ENCODE data around the gene RABEP2. TPM values are rescaled to one million over a fixed set of nuclear protein-coding genes. Genes with fewer than 3 reads are reported as not detected.

Gene RABEP2
- total and polyA plus RNA-seq, 2 experiments from 2014 or later = 11.8 to 27.2 TPM

DNA sequence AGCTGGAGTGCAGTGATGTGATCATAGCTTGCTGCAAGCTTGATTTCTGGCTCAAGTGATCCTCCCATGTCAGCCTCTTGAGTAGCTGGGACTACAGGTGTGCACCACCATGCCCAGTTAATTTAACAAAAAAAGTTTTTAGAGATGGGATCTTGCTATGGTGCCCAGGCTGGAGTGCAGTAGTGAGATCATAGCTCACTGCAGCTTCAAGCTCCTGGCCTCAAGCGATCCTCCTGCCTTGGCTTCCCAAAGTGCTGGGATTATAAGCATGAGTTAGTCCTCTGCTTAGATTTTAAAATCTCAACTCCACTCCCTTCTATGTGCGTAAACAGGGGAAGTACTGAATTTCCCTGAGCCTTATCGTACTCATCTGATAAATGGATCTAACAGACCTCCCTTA, 6.3 kb downstream of the RABEP2 start:
- no peak overlapping the region for H3K4me3 ChIP-seq
- no peaks in the 10 kb centered on the region; the same call in 1 of the 2 replicates for H4K20me1 ChIP-seq (replicated peaks; ENCODE audit: insufficient read depth)
- H3K27me3 ChIP-seq (ENCODE audit: insufficient read depth) = no peaks in the 10 kb centered on the region
- H3F3A ChIP-seq (replicated peaks; ENCODE audit: low read depth) = peaks cover 3% of the 10 kb centered on the region; the same call in 1 of the 2 replicates
- H2AFZ ChIP-seq = no peak overlapping the region
- H3K4me3 Mint-ChIP-seq = no peak overlapping the region
- no peak overlapping the region for H3K27ac Mint-ChIP-seq
- no peaks in the 10 kb centered on the region; the same call in 2 of the 3 replicates for H3K9me3 Mint-ChIP-seq
- no peak for ATAC-seq
- H3K27me3 Mint-ChIP-seq (ENCODE audit: insufficient read depth, low read depth, poor library complexity) = peaks cover 9% of the 10 kb centered on the region
- H3K36me3 ChIP-seq (ENCODE audit: insufficient read depth) = 0 out of 2 replicates have a peak, but pooled peaks cover 4% of the 10 kb centered on the region
- no peaks in the 10 kb centered on the region for H3K9me2 ChIP-seq (ENCODE audit: insufficient read depth)
- H3K79me2 ChIP-seq (replicated peaks; ENCODE audit: insufficient read depth) = 0 out of 2 replicates have a peak, but pooled peaks cover 4% of the 10 kb centered on the region
- no peak for DNase-seq (ENCODE audit: low spot score)
- H3K27ac ChIP-seq (ENCODE audit: low read depth) = no peak overlapping the region
- H3K36me3 Mint-ChIP-seq (ENCODE audit: low read depth) = peaks cover 33% of the 10 kb centered on the region
- H3K4me1 ChIP-seq (ENCODE audit: insufficient read depth) = peaks cover 7% of the 10 kb centered on the region
- H3K4me2 ChIP-seq = no peak overlapping the region
- H3K4me1 Mint-ChIP-seq = peaks cover 4% of the 10 kb centered on the region
- TF ChIP-seq ZNF114 (CRISPR knock-in tag; IDR thresholded peaks at IDR 0.05) = no peak
- TF ChIP-seq JUNB (IDR thresholded peaks at IDR 0.05; ENCODE audit: unreplicated experiment) = no peak
- TF ChIP-seq STAT1 (IDR thresholded peaks at IDR 0.05; ENCODE audit: unreplicated experiment) = no peak
- TF ChIP-seq EZH2phosphoT487 (IDR thresholded peaks at IDR 0.05; ENCODE audit: unreplicated experiment) = no peak
- no peak for TF ChIP-seq NANOG (IDR thresholded peaks at IDR 0.05; ENCODE audit: borderline replicate concordance)

- H3K4me3 Mint-ChIP-seq = no peak overlapping the region; the same call in 2 of the 3 replicates
- H3K27ac Mint-ChIP-seq = no peak overlapping the region
- no peaks in the 10 kb centered on the region for H3F3A ChIP-seq (replicated peaks; ENCODE audit: low read depth)
- H3K36me3 ChIP-seq (ENCODE audit: insufficient read depth) = 0 out of 2 replicates have a peak, but pooled peaks cover 4% of the 10 kb centered on the region
- DNase-seq (ENCODE audit: low spot score) = no peak
- ATAC-seq = no peak
- no peak overlapping the region for H3K4me3 ChIP-seq
- H2AFZ ChIP-seq = no peak overlapping the region
- H3K27ac ChIP-seq (ENCODE audit: low read depth) = no peak overlapping the region
- H3K27me3 ChIP-seq (ENCODE audit: insufficient read depth) = no peaks in the 10 kb centered on the region
- H3K27me3 Mint-ChIP-seq (ENCODE audit: insufficient read depth, low read depth, poor library complexity) = peaks cover 5% of the 10 kb centered on the region
- H4K20me1 ChIP-seq (replicated peaks; ENCODE audit: insufficient read depth) = no peaks in the 10 kb centered on the region; the same call in 1 of the 2 replicates
- H3K9me3 Mint-ChIP-seq = no peaks in the 10 kb centered on the region
- peaks cover 37% of the 10 kb centered on the region for H3K36me3 Mint-ChIP-seq (ENCODE audit: low read depth)
- no peaks in the 10 kb centered on the region; the same call in 2 of the 3 replicates for H3K4me1 Mint-ChIP-seq
- no peak overlapping the region for H3K4me2 ChIP-seq
- no peaks in the 10 kb centered on the region for H3K4me1 ChIP-seq (ENCODE audit: insufficient read depth)
- no peaks in the 10 kb centered on the region for H3K9me2 ChIP-seq (ENCODE audit: insufficient read depth)
- no peaks in the 10 kb centered on the region for H3K79me2 ChIP-seq (replicated peaks; ENCODE audit: insufficient read depth)
- TF ChIP-seq POLR2AphosphoS5 (IDR thresholded peaks at IDR 0.05; ENCODE audit: low read depth) = no peak
- TF ChIP-seq EZH2 (IDR thresholded peaks at IDR 0.05; ENCODE audit: low read depth, unreplicated experiment) = no peak
- TF ChIP-seq, protein P1, sequence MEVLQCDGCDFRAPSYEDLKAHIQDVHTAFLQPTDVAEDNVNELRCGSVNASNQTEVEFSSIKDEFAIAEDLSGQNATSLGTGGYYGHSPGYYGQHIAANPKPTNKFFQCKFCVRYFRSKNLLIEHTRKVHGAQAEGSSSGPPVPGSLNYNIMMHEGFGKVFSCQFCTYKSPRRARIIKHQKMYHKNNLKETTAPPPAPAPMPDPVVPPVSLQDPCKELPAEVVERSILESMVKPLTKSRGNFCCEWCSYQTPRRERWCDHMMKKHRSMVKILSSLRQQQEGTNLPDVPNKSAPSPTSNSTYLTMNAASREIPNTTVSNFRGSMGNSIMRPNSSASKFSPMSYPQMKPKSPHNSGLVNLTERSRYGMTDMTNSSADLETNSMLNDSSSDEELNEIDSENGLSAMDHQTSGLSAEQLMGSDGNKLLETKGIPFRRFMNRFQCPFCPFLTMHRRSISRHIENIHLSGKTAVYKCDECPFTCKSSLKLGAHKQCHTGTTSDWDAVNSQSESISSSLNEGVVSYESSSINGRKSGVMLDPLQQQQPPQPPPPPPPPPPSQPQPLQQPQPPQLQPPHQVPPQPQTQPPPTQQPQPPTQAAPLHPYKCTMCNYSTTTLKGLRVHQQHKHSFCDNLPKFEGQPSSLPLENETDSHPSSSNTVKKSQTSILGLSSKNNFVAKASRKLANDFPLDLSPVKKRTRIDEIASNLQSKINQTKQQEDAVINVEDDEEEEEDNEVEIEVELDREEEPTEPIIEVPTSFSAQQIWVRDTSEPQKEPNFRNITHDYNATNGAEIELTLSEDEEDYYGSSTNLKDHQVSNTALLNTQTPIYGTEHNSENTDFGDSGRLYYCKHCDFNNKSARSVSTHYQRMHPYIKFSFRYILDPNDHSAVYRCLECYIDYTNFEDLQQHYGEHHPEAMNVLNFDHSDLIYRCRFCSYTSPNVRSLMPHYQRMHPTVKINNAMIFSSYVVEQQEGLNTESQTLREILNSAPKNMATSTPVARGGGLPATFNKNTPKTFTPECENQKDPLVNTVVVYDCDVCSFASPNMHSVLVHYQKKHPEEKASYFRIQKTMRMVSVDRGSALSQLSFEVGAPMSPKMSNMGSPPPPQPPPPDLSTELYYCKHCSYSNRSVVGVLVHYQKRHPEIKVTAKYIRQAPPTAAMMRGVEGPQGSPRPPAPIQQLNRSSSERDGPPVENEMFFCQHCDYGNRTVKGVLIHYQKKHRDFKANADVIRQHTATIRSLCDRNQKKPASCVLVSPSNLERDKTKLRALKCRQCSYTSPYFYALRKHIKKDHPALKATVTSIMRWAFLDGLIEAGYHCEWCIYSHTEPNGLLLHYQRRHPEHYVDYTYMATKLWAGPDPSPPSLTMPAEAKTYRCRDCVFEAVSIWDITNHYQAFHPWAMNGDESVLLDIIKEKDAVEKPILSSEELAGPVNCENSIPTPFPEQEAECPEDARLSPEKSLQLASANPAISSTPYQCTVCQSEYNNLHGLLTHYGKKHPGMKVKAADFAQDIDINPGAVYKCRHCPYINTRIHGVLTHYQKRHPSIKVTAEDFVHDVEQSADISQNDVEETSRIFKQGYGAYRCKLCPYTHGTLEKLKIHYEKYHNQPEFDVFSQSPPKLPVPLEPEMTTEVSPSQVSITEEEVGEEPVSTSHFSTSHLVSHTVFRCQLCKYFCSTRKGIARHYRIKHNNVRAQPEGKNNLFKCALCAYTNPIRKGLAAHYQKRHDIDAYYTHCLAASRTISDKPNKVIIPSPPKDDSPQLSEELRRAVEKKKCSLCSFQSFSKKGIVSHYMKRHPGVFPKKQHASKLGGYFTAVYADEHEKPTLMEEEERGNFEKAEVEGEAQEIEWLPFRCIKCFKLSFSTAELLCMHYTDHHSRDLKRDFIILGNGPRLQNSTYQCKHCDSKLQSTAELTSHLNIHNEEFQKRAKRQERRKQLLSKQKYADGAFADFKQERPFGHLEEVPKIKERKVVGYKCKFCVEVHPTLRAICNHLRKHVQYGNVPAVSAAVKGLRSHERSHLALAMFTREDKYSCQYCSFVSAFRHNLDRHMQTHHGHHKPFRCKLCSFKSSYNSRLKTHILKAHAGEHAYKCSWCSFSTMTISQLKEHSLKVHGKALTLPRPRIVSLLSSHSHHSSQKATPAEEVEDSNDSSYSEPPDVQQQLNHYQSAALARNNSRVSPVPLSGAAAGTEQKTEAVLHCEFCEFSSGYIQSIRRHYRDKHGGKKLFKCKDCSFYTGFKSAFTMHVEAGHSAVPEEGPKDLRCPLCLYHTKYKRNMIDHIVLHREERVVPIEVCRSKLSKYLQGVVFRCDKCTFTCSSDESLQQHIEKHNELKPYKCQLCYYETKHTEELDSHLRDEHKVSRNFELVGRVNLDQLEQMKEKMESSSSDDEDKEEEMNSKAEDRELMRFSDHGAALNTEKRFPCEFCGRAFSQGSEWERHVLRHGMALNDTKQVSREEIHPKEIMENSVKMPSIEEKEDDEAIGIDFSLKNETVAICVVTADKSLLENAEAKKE (CRISPR knock-in tag; IDR thresholded peaks at IDR 0.05) = no peak
- TF ChIP-seq ZNF114 (CRISPR knock-in tag; IDR thresholded peaks at IDR 0.05) = no peak
- TF ChIP-seq ETS1 (IDR thresholded peaks at IDR 0.05) = no peak
- TF ChIP-seq CREB1 (CRISPR knock-in tag; IDR thresholded peaks at IDR 0.05; ENCODE audit: low read depth) = no peak
- TF ChIP-seq, protein P2, sequence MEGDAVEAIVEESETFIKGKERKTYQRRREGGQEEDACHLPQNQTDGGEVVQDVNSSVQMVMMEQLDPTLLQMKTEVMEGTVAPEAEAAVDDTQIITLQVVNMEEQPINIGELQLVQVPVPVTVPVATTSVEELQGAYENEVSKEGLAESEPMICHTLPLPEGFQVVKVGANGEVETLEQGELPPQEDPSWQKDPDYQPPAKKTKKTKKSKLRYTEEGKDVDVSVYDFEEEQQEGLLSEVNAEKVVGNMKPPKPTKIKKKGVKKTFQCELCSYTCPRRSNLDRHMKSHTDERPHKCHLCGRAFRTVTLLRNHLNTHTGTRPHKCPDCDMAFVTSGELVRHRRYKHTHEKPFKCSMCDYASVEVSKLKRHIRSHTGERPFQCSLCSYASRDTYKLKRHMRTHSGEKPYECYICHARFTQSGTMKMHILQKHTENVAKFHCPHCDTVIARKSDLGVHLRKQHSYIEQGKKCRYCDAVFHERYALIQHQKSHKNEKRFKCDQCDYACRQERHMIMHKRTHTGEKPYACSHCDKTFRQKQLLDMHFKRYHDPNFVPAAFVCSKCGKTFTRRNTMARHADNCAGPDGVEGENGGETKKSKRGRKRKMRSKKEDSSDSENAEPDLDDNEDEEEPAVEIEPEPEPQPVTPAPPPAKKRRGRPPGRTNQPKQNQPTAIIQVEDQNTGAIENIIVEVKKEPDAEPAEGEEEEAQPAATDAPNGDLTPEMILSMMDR (conservative IDR thresholded peaks at IDR 0.05; ENCODE audit: low read depth in 2 of 2) = no peak
- TF ChIP-seq NANOG (IDR thresholded peaks at IDR 0.05; ENCODE audit: borderline replicate concordance) = no peak
- no peak for TF ChIP-seq ZNF331 (CRISPR knock-in tag; IDR thresholded peaks at IDR 0.05; ENCODE audit: low read depth)
- no peak for TF ChIP-seq EZH2phosphoT487 (IDR thresholded peaks at IDR 0.05; ENCODE audit: unreplicated experiment)
Measured at GRCh38 chr16:28917095-28917494, 7.9 kb downstream of the RABEP2 start.
